ENCODE results near the gene SHH.

GRCh38 chr7:155816996-155817395 lies 4.7 kb upstream of the SHH start:
- TF ChIP-seq CTCF (IDR thresholded peaks at IDR 0.05) (no peak), POLR2A (IDR thresholded peaks at IDR 0.05) (no peak), POLR2AphosphoS5 (IDR thresholded peaks at IDR 0.05; ENCODE audit: insufficient read depth in 1 of 2, low read depth in 1 of 2) (no peak)

All from vagina (tissue), 2 donors.